KOPT-K1 (cell line): Measurements from ENCODE around the gene DTL.
"Not testable (repeated sequence)": the region's sequence is repeated elsewhere in the genome, so short reads cannot be mapped to it uniquely, and the experiment has no call there.

Experiments
- H3K27ac ChIP-seq: fragments of 200-600 bp; sonication (generic); 2 replicates; pipeline ENCODE4 v1.5.1; 2016; ENCODE audit warnings: antibody characterized with exemption, mild to moderate bottlenecking, low read depth, low read length; ENCODE audit not compliant: poor library complexity, severe bottlenecking
- H3K36me3 ChIP-seq: fragments of 200-600 bp; sonication (generic); 2 replicates; pipeline ENCODE4 v1.5.1; 2017; ENCODE audit warnings: antibody characterized with exemption, mild to moderate bottlenecking, low read length, moderate library complexity; ENCODE audit not compliant: insufficient read depth
- H3K9me3 ChIP-seq: fragments of 200-600 bp; sonication (generic); 2 replicates; pipeline ENCODE4 v1.5.1; 2017; ENCODE audit warnings: antibody characterized with exemption, low read length, mild to moderate bottlenecking; ENCODE audit not compliant: insufficient read depth, poor library complexity, severe bottlenecking

Gene DTL

GRCh38 chr1:212024469-212025149 is 10.9 kb upstream of the DTL start:
- Histone ChIP-seq H3K36me3 (peaks cover 60% of the 10 kb centered on the region), H3K27ac (no peak overlapping the region), H3K9me3 (peaks cover 16% of the 10 kb centered on the region)

- not testable (repeated sequence) for H3K27ac ChIP-seq
- H3K36me3 ChIP-seq, result peaks cover 53% of the 10 kb centered on the region
Observed at GRCh38 chr1:212027727-212028126, 7.8 kb upstream of the DTL start.

DNA sequence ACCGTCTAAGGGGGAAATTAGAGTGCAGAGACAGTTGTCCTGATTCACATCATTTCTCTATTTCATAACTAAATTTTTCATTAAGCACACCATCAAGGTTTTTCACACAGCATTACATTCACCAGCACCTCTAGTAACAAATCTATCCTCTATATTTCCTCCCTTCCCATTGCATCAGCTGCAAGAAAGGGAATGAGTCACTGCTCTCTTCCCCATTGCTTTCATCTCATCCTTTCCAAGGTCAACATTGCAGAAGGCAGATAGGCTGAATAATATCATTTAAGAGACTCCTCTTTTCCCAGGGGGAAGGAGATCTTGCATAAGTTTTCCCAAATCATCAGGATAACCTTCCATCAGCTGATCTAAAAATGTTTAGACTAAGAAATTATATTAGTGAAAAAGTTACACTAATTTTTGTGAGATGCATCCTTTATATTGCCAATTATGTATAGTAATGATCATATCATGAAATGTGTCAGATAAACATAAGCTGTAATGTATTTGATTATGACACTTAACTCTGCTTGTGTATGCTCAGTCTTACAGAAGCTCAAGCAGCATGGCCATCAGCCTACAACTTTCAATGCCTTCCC is 4.5 kb upstream of the DTL start:
- Histone ChIP-seq H3K9me3 (no peaks in the 10 kb centered on the region), H3K36me3 (peaks cover 29% of the 10 kb centered on the region), H3K27ac (no peak overlapping the region)

More at GRCh38 chr1:212027727-212028126, 7.8 kb upstream of the DTL start:
- H3K9me3 ChIP-seq, result peaks cover 16% of the 10 kb centered on the region

GRCh38 chr1:212034516-212035122 is 929 bp upstream of the DTL start:
- Histone ChIP-seq H3K36me3 (peaks cover 45% of the 10 kb centered on the region), H3K27ac (peak overlapping the region; percentile 96), H3K9me3 (no peaks in the 10 kb centered on the region)

DNA sequence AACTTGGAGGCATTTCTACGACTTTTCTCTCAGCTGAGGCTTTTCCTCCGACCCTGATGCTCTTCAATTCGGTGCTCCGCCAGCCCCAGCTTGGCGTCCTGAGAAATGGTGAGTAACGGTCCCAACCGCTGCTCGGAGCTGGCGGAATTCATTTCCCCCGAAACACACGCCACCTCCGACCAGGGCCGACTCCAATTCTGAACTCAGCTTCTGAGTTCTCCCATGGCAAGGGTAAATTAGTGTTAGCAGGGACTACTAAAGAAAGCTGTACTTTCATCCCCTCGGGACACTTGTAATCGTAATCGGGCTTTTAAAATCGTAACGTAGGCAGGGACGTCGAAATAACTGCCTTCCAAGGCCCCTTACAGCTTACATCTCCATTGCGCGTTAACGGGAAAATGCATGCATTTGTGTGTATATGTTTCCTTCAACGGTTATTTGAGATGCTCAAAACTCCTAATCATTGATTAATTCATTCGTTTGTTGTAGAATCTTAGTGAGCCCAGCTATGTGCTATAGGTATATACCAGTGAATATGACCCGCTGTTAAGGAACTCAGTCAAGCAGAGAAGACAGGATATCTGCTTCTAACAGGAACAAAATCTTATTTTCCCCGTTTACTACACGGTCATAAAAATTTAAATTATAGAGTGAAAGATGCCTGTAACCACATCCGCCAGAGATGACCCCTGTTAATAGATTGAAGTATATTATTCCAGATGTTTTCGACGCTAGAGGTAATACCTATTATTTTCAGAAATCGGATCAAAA is 472 bp downstream of the DTL start:
- H3K9me3 ChIP-seq, result no peaks in the 10 kb centered on the region
- peaks cover 54% of the 10 kb centered on the region for H3K36me3 ChIP-seq
- peak overlapping the region; percentile 96 for H3K27ac ChIP-seq

GRCh38 chr1:212037900-212038299 is 2.4 kb downstream of the DTL start:
- H3K27ac ChIP-seq, result peak overlapping the region; percentile 6

GRCh38 chr1:212039622-212040021 is 4.1 kb downstream of the DTL start:
- H3K9me3 ChIP-seq, result no peaks in the 10 kb centered on the region
- peaks cover 72% of the 10 kb centered on the region for H3K36me3 ChIP-seq
- H3K27ac ChIP-seq, result no peak overlapping the region

More at GRCh38 chr1:212037900-212038299, 2.4 kb downstream of the DTL start:
- Histone ChIP-seq H3K36me3 (peaks cover 62% of the 10 kb centered on the region), H3K9me3 (no peaks in the 10 kb centered on the region)

DNA sequence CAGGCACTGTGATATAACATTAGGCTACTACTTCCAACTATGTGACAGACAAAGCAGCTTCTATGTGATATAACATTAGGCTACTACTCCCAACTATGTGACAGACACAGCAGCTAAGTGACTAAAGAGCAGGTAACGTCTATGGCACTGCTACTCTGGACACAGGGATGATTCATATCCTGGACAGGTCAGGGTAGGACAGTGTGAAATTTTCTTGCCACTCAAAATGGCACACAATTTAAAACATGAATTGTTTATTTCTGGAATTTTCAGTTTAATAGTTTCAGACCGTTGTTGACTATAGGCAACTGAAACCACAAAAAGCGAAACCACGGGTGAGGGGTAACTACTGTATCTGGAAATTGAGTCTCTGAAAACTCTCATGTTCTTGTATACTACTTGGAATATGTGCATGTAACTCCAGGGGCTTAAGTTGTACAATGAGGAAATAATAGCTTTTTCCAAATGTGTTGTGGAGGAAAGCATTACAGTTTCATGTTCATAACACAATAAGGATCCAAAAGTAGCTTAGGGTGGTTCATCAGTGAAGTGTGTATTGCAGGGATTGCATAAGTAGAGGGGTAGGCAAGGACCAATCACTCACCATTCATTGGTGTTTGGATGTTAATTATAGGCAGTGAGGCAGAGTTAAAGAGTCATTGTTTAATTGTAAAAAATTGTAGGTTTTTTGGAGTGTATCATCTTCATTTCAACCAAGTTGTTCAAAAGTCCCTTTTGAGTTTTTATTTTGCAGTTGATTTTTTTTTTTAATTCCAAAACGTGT is 5.3 kb downstream of the DTL start:
- Histone ChIP-seq H3K9me3 (no peaks in the 10 kb centered on the region), H3K27ac (peak overlapping the region; percentile 52), H3K36me3 (peaks cover 84% of the 10 kb centered on the region)

GRCh38 chr1:212042436-212042835 is 6.9 kb downstream of the DTL start:
- H3K36me3 ChIP-seq, result peaks cover 96% of the 10 kb centered on the region
- H3K9me3 ChIP-seq, result no peaks in the 10 kb centered on the region
- no peak overlapping the region for H3K27ac ChIP-seq

- Histone ChIP-seq H3K9me3 (no peaks in the 10 kb centered on the region), H3K27ac (no peak overlapping the region), H3K36me3 (peaks cover 98% of the 10 kb centered on the region)
Observed at GRCh38 chr1:212044851-212045250, 9.3 kb downstream of the DTL start.

GRCh38 chr1:212045981-212046380 is 10.4 kb downstream of the DTL start:
- H3K9me3 ChIP-seq, result no peaks in the 10 kb centered on the region
- H3K36me3 ChIP-seq, result peaks cover 100% of the 10 kb centered on the region
- H3K27ac ChIP-seq, result no peak overlapping the region

- Histone ChIP-seq H3K9me3 (no peaks in the 10 kb centered on the region), H3K36me3 (peaks cover 97% of the 10 kb centered on the region), H3K27ac (no peak overlapping the region)
Observed at GRCh38 chr1:212053993-212054392, 18.4 kb downstream of the DTL start.

DNA sequence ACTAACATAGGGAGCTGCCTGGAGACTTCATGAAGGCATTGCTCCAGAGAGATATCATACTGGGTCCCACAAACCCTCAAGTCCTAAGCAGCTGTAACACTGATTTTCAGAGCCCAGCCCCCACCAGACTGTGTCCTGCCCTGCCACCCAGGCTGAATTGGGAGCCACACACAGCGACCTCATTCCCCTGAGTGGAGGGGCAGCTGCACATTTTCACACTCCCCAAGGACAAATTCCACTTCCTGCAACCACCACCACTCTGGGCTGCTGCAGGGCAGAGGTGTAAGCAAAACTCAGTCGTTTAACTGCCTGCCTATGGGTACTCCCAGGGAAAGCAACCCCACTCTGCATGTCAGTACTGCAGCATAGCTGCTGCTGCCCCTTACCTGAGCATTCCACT is 19.8 kb downstream of the DTL start:
- no peaks in the 10 kb centered on the region for H3K9me3 ChIP-seq
- H3K27ac ChIP-seq, result no peak overlapping the region
- H3K36me3 ChIP-seq, result peaks cover 97% of the 10 kb centered on the region

- peaks cover 99% of the 10 kb centered on the region for H3K36me3 ChIP-seq
- no peaks in the 10 kb centered on the region for H3K9me3 ChIP-seq
- H3K27ac ChIP-seq, result no peak overlapping the region
Observed at GRCh38 chr1:212060632-212061472, 25.3 kb downstream of the DTL start.
